Activated CD8-positive, alpha-beta T cell treated with anti-CD3 and anti-CD28 coated beads, Interleukin-2, amount 10 ng/mL, durations not matched to agents 7 days and 5 days (primary cell): ENCODE results near the gene AZU1. TPM values are rescaled to one million over a fixed set of nuclear protein-coding genes. Genes with fewer than 3 reads are reported as not detected.

ENCODE experiments used
- ATAC-seq: fragments of 150-1000 bp; cut with Tn5 transposase; one replicate; pipeline ENCODE4 v1.10.0; 2021; ENCODE audit warnings: moderate library complexity
- CTCF ChIA-PET: fragments of 350-600 bp; sonication (Branson Sonifier 250); formaldehyde crosslinking; loops from one replicate; lab custom pipeline; 2021; ENCODE audit warnings: antibody characterized with exemption; lab: Charles Lee
- POLR2A ChIA-PET: fragments of 350-600 bp; sonication (Branson Sonifier 250); formaldehyde crosslinking; loops from one replicate; lab custom pipeline; 2021; ENCODE audit warnings: antibody characterized with exemption; lab: Charles Lee
- DNase-seq: peaks from one replicate; pipeline ENCODE4 v3.0.0-alpha.2; 2020
- H3K27ac Mint-ChIP-seq: one replicate; pipeline ENCODE4 v1.8.0; 2021; ENCODE audit warnings: mild to moderate bottlenecking, mixed read lengths
- H3K27me3 Mint-ChIP-seq: one replicate; pipeline ENCODE4 v1.8.0; 2021; ENCODE audit warnings: low read depth, mixed read lengths
- H3K36me3 Mint-ChIP-seq: one replicate; pipeline ENCODE4 v1.8.0; 2021; ENCODE audit warnings: low read depth, mixed read lengths
- H3K4me1 Mint-ChIP-seq: one replicate; pipeline ENCODE4 v1.8.0; 2021; ENCODE audit warnings: low read depth, mixed read lengths
- H3K4me3 Mint-ChIP-seq: one replicate; pipeline ENCODE4 v1.8.0; 2021; ENCODE audit warnings: mild to moderate bottlenecking, mixed read lengths
- H3K9me3 Mint-ChIP-seq: one replicate; pipeline ENCODE4 v1.8.0; 2022; ENCODE audit warnings: mixed read lengths; ENCODE audit not compliant: insufficient read depth
- total RNA-seq, 2 experiments: library from RNA; stranded (reverse); gene quantifications; one replicate each; pipeline ENCODE4 v1.2.3, GENCODE V29; 2021

The AZU1 gene
- total RNA-seq, 2 experiments from 2014 or later = not detected

- Mint-ChIP-seq H3K4me1 (peaks cover 46% of the 10 kb centered on the region), H3K27me3 (no peaks in the 10 kb centered on the region), H3K36me3 (peaks cover 48% of the 10 kb centered on the region), H3K27ac (peak overlapping the region; percentile 85), H3K9me3 (no peaks in the 10 kb centered on the region), H3K4me3 (peak overlapping the region; percentile 82)
- CTCF ChIA-PET = interaction anchor here (1.1 to 1.3 kb wide), 2 partner anchors 29 to 136 kb away, joined by 3 to 5 read pairs; partner anchors contain the start of gene RNF126
- ATAC-seq (no peak), DNase-seq (peak; percentile 38)
- POLR2A ChIA-PET = interaction anchor here (1.1 to 1.5 kb wide), 2 partner anchors 8 to 15 kb away, joined by 3 to 7 read pairs; no protein-coding TSS in a partner anchor
These were observed 28.4 kb upstream of the AZU1 start for GRCh38 chr19:799076-799881.

DNA sequence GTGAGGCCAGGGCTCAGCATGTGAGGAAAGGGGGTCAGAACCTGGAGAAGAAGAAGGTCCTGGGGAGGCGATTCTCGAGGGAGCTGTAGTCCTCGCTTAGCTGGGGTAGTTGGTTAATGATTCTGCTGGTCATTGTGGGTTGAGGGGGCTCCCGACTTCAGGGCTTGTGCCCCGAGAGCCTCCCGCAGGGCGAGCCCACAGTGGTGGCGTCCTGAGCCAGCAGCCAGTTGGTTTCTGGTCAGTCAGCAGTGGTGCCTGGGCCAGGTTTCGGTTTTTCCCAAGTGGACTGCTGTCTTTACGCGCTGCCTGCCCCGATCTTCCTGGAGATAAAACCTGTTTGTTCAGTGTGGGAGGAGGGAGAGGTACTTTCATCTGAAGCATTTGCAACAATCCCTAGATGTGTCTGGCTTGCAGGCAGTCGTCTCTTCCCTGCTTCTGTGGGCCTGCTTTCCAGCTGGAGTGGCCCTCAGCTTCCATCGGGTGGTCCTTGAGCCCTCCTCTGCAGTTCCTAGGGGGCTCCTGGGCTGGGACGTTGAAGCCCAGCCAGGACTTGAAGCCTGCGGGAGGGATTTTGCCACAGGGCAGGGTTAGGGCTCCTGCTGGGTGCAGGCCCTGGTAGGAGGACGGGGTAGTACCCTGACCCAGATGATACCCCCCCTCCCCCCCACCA is 27.1 kb upstream of the AZU1 start:
- DNase-seq = no peak
- ChIA-PET CTCF (no interaction called here), POLR2A (interaction anchor here (0.6 to 2.0 kb wide), 2 partner anchors 306 to 469 kb away, joined by 3 to 4 read pairs; partner anchors contain the start of gene CIRBP)
- H3K27me3 Mint-ChIP-seq = no peaks in the 10 kb centered on the region
- no peaks in the 10 kb centered on the region for H3K9me3 Mint-ChIP-seq
- peaks cover 53% of the 10 kb centered on the region for H3K36me3 Mint-ChIP-seq
- ATAC-seq = no peak
- H3K27ac Mint-ChIP-seq = peak overlapping the region; percentile 82
- H3K4me1 Mint-ChIP-seq = peaks cover 46% of the 10 kb centered on the region
- H3K4me3 Mint-ChIP-seq = peak overlapping the region; percentile 82

DNA sequence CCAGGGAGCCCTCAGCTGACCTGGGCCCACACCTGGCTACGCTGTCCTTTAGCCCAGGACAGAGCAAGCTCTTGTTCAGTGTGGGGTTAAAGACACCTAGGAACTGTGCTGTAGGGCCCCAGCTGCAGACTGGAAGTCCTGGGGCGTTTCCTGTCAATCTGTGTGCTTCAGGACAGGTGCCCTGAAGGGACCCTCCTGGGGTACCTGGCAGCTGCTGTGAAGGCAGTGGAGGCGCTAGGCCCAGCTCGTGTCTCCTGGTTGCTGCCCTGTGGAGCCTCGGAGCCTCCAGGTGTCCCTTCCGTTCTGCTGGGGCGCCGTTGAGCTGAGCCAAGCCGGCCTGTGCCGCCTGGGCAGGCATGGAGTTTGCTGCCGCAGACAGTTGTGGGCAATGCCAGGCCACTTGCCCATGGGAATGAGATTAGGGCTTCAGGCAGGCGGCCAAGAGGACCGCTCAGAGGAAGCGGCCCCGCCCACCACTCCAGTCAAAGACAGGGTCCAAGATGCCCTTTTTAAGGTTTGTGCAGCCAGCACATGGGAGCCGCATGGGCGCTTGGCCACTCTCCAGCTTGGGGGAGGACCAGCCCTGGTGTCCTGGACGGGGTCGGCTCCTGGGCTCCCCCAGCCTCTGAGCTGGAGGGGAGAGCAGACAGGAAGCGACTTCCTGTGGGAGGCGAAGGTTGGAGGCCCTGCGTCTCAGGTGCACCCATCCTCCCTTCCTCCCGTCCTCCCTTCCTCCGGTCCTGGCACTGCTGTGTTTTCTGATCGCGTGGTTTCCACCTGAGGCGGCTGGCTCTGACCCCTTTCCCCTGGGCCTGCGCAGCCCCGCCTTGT is 26.4 kb upstream of the AZU1 start:
- POLR2A ChIA-PET = interaction anchor here (2.0 kb wide), 1 partner anchor 468 kb away, joined by 4 read pairs; the partner anchor contains the start of gene CIRBP
- H3K27ac Mint-ChIP-seq = peak overlapping the region; percentile 68
- peak overlapping the region; percentile 67 for H3K4me3 Mint-ChIP-seq
- H3K9me3 Mint-ChIP-seq = no peaks in the 10 kb centered on the region
- H3K36me3 Mint-ChIP-seq = peaks cover 55% of the 10 kb centered on the region
- CTCF ChIA-PET = no interaction called here
- DNase-seq (peak; percentile 36), ATAC-seq (no peak)
- peaks cover 44% of the 10 kb centered on the region for H3K4me1 Mint-ChIP-seq
- no peaks in the 10 kb centered on the region for H3K27me3 Mint-ChIP-seq

- no peaks in the 10 kb centered on the region for H3K27me3 Mint-ChIP-seq
- ATAC-seq (no peak), DNase-seq (no peak)
- H3K36me3 Mint-ChIP-seq = peaks cover 60% of the 10 kb centered on the region
- H3K9me3 Mint-ChIP-seq = no peaks in the 10 kb centered on the region
- H3K4me1 Mint-ChIP-seq = peaks cover 40% of the 10 kb centered on the region
- ChIA-PET CTCF (no interaction called here), POLR2A (interaction anchor here (2.0 kb wide), 1 partner anchor 467 kb away, joined by 4 read pairs; the partner anchor contains the start of gene CIRBP)
- peak overlapping the region; percentile 67 for H3K4me3 Mint-ChIP-seq
- peak overlapping the region; percentile 68 for H3K27ac Mint-ChIP-seq
These were observed 25.7 kb upstream of the AZU1 start for GRCh38 chr19:801861-802497.

GRCh38 chr19:802498-803098 is 25.0 kb upstream of the AZU1 start:
- H3K4me1 Mint-ChIP-seq = peaks cover 45% of the 10 kb centered on the region
- ATAC-seq (no peak), DNase-seq (no peak)
- H3K27me3 Mint-ChIP-seq = no peaks in the 10 kb centered on the region
- CTCF ChIA-PET = no interaction called here
- no peak overlapping the region for H3K27ac Mint-ChIP-seq
- no peak overlapping the region for H3K4me3 Mint-ChIP-seq
- no peaks in the 10 kb centered on the region for H3K9me3 Mint-ChIP-seq
- POLR2A ChIA-PET = interaction anchor here (0.8 kb wide), 1 partner anchor 61 kb away, joined by 3 read pairs; no protein-coding TSS in a partner anchor
- peaks cover 67% of the 10 kb centered on the region for H3K36me3 Mint-ChIP-seq

DNA sequence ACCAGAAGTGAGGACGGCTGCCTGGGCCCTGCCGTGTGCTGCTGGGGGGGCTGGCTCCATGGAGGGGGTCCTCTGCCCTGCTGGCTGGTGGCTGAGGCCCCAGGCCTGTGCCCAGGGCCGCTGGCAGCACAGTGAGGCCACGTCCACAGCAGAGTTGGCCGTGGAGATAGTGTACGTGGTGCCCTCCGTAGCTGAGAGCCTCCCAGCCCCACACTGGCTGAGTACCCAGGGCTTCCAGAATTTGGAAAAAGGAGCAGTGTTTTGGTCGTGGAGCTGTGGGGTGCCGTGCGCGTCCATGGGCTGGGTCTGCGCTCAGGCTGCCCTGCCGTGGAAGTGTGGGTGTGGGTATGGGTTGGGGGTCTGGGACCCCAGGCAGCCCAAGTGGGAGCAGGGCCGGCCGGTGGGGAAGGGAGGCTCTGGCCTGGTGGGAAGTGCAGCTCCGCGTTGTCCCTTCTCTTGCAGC is 24.5 kb upstream of the AZU1 start:
- H3K27ac Mint-ChIP-seq = no peak overlapping the region
- ChIA-PET POLR2A (interaction anchor here (0.8 kb wide), 1 partner anchor 61 kb away, joined by 3 read pairs; no protein-coding TSS in a partner anchor), CTCF (no interaction called here)
- H3K27me3 Mint-ChIP-seq = no peaks in the 10 kb centered on the region
- DNase-seq = no peak
- ATAC-seq = no peak
- H3K9me3 Mint-ChIP-seq = no peaks in the 10 kb centered on the region
- peaks cover 46% of the 10 kb centered on the region for H3K4me1 Mint-ChIP-seq
- peaks cover 72% of the 10 kb centered on the region for H3K36me3 Mint-ChIP-seq
- no peak overlapping the region for H3K4me3 Mint-ChIP-seq

GRCh38 chr19:803686-804418 is 23.8 kb upstream of the AZU1 start:
- H3K4me3 Mint-ChIP-seq = no peak overlapping the region
- POLR2A ChIA-PET = no interaction called here
- DNase-seq (no peak), ATAC-seq (no peak)
- CTCF ChIA-PET = no interaction called here
- H3K9me3 Mint-ChIP-seq = no peaks in the 10 kb centered on the region
- peaks cover 69% of the 10 kb centered on the region for H3K36me3 Mint-ChIP-seq
- no peaks in the 10 kb centered on the region for H3K27me3 Mint-ChIP-seq
- H3K4me1 Mint-ChIP-seq = peaks cover 46% of the 10 kb centered on the region
- H3K27ac Mint-ChIP-seq = no peak overlapping the region

DNA sequence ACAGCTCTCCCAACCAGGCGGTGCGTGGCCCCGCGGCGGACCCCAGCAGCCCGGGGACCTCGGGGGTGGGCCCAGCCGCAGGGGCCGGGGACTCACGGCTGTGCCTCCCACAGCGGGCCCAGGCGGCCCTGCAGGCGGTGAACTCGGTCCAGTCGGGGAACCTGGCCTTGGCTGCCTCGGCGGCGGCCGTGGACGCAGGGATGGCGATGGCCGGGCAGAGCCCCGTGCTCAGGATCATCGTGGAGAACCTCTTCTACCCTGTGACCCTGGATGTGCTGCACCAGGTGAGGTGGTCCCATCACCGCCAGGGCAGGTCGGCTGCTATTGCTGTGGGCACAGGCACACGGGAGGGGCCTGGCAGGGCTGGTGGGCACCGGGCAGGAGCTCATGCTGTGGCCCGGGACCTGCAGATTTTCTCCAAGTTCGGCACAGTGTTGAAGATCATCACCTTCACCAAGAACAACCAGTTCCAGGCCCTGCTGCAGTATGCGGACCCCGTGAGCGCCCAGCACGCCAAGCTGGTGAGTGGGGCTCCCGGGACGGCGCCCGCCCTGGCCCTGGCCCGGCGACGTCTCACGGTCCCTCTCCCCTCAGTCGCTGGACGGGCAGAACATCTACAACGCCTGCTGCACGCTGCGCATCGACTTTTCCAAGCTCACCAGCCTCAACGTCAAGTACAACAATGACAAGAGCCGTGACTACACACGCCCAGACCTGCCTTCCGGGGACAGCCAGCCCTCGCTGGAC is 23.0 kb upstream of the AZU1 start:
- no peak overlapping the region for H3K4me3 Mint-ChIP-seq
- ChIA-PET POLR2A (interaction anchor here (0.9 kb wide), 1 partner anchor 9 kb away, joined by 3 read pairs; no protein-coding TSS in a partner anchor), CTCF (no interaction called here)
- ATAC-seq (no peak), DNase-seq (no peak)
- peaks cover 68% of the 10 kb centered on the region for H3K36me3 Mint-ChIP-seq
- peaks cover 42% of the 10 kb centered on the region for H3K4me1 Mint-ChIP-seq
- no peak overlapping the region for H3K27ac Mint-ChIP-seq
- H3K27me3 Mint-ChIP-seq = no peaks in the 10 kb centered on the region
- no peaks in the 10 kb centered on the region for H3K9me3 Mint-ChIP-seq

- DNase-seq = no peak
- CTCF ChIA-PET = no interaction called here
- H3K27ac Mint-ChIP-seq = no peak overlapping the region
- POLR2A ChIA-PET = interaction anchor here (0.9 kb wide), 1 partner anchor 8 kb away, joined by 3 read pairs; no protein-coding TSS in a partner anchor
- no peaks in the 10 kb centered on the region for H3K27me3 Mint-ChIP-seq
- H3K4me3 Mint-ChIP-seq = no peak overlapping the region
- no peak for ATAC-seq
- no peaks in the 10 kb centered on the region for H3K9me3 Mint-ChIP-seq
- H3K36me3 Mint-ChIP-seq = peaks cover 69% of the 10 kb centered on the region
- H3K4me1 Mint-ChIP-seq = peaks cover 38% of the 10 kb centered on the region
These were observed 22.5 kb upstream of the AZU1 start for GRCh38 chr19:805166-805551.
